Measurements from ENCODE around the gene SFPQ.
"Not testable (repeated sequence)": the region's sequence is repeated elsewhere in the genome, so short reads cannot be mapped to it uniquely, and the experiment has no call there.

Gene SFPQ

DNA sequence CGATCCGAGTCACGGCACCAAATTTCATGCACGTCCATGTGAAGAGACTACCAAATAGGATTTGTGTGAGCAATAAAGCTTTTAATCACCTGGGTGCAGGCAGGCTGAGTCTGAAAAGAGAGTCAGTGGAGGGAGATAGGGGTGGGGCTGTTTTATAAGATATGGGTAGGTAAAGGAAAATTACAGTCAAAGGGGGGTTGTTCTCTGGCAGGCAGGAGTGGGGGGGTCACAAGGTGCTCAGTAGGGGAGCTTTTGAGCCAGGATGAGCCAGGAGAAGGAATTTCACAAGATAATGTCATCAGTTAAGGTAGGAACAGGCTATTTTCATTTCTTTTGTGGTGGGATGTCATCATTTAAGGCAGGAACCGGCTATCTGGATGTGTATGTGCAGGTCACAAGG, 55.4 kb downstream of the SFPQ start:
- not testable (repeated sequence) for DNase-seq (ENCODE audit: low spot score)

DNA sequence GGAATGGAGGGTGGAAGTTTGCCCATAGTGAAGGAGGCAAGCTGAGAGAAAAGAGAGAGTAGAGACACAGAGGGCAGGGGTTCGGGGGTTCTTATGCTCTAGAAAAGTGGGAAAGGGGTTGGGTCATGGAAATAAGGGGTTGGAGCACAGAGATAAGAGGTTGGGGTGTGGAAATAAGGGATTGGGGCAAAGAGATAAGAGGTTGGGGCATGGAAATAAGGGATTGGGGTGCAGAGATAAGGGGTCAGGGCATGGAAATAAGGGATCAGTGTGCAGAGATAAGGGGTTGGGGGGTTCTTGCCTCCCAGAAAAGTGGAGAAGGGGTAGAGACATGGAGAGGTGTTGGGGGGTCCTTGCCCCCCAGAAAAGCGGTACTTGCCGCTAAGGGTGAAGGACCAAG, 56.2 kb downstream of the SFPQ start:
- no peak for DNase-seq (ENCODE audit: low spot score)
